GM12878 (cell line): ENCODE data around the gene SERTAD2. TPM values are rescaled to one million over a fixed set of nuclear protein-coding genes. Genes with fewer than 3 reads are reported as not detected.

ENCODE experiments used
- ATAC-seq: fragments of 200-7000 bp; cut with Tn5 transposase; 3 replicates; pipeline ENCODE4 v1.9.1; 2020; ENCODE audit warnings: mild to moderate bottlenecking, moderate library complexity
- BruUV-seq: library from RNA; stranded (reverse); fragments of 400-500 nt; replicated peaks from 2 replicates; lab custom pipeline; 2021; lab: Mats Ljungman, UMichigan
- CTCF ChIA-PET: fragments of 300-600 bp; sonication (Branson Sonifier 250); formaldehyde crosslinking; extraction: SDS; loops from one replicate; lab custom pipeline; 2021; ENCODE audit warnings: inconsistent platforms; lab: Yijun Ruan, JAX
- POLR2A ChIA-PET: fragments of 350-600 bp; formaldehyde crosslinking; extraction: SDS; loops from one replicate; lab custom pipeline; 2021; ENCODE audit warnings: inconsistent platforms; lab: Charles Lee
- RAD21 ChIA-PET: fragments of 300-600 bp; sonication (Branson Sonifier 250); formaldehyde crosslinking; loops from one replicate; lab custom pipeline; 2023; ENCODE audit warnings: antibody characterized with exemption; ENCODE audit not compliant: unreplicated experiment; lab: Charles Lee
- SMC1A ChIA-PET: fragments of 300-600 bp; sonication (Branson Sonifier 250); formaldehyde crosslinking; loops from one replicate; lab custom pipeline; 2023; ENCODE audit not compliant: unreplicated experiment, uncharacterized antibody; lab: Charles Lee
- DNase-seq: peaks from one replicate; pipeline ENCODE4 v3.0.0-alpha.2; 2011; ENCODE audit warnings: low read depth, low spot score
- FAIRE-seq: peaks from 3 replicates; lab custom pipeline; 2011; peaks lifted over from hg19 to GRCh38; lab: Jason Lieb, UNC
- H2AFZ ChIP-seq: 2 replicates; pipeline ENCODE4 v1.6.0; 2011; ENCODE audit warnings: low read depth, low read length, control low read depth; ENCODE audit not compliant: control insufficient read depth
- H3K27ac ChIP-seq: 2 replicates; pipeline ENCODE4 v1.5.1; 2011; ENCODE audit warnings: control low read depth; ENCODE audit not compliant: control insufficient read depth, insufficient read depth
- H3K27me3 ChIP-seq, 2 experiments: replicated peaks in 1 of 2; 2 replicates each; pipeline versions ENCODE4 v1.6.0 to v1.6.1; 2011; ENCODE audit warnings: low read length in 1 of 2; ENCODE audit not compliant: control insufficient read depth in 2 of 2, insufficient read depth in 2 of 2
- H3K36me3 ChIP-seq, 2 experiments: 2 replicates each; pipeline ENCODE4 v1.5.1; 2011; ENCODE audit warnings: low read length in 1 of 2; ENCODE audit not compliant: control insufficient read depth in 2 of 2, insufficient read depth in 2 of 2
- H3K4me1 ChIP-seq: 2 replicates; pipeline ENCODE4 v1.6.1; 2011; ENCODE audit warnings: mild to moderate bottlenecking, low read length, moderate library complexity, mixed read lengths; ENCODE audit not compliant: control insufficient read depth, insufficient read depth
- H3K4me2 ChIP-seq: 2 replicates; pipeline ENCODE4 v1.6.0; 2011; ENCODE audit warnings: control low read depth; ENCODE audit not compliant: control insufficient read depth, insufficient read depth
- H3K4me3 ChIP-seq: fragments of 200-600 bp; sonication (generic); 2 replicates; pipeline ENCODE4 v1.5.1; 2016
- H3K79me2 ChIP-seq: 2 replicates; pipeline ENCODE4 v1.6.0; 2011; ENCODE audit warnings: low read length; ENCODE audit not compliant: control insufficient read depth, insufficient read depth
- H3K9ac ChIP-seq: 2 replicates; pipeline ENCODE4 v1.8.0; 2011; ENCODE audit warnings: low read length, control low read depth, mixed read lengths; ENCODE audit not compliant: control insufficient read depth, insufficient read depth
- H3K9me3 ChIP-seq: replicated peaks from 3 replicates; pipeline ENCODE4 v1.5.1; 2011; ENCODE audit warnings: mild to moderate bottlenecking, low read length; ENCODE audit not compliant: control insufficient read depth, insufficient read depth
- H4K20me1 ChIP-seq: 2 replicates; pipeline ENCODE4 v1.6.0; 2011; ENCODE audit not compliant: control insufficient read depth, insufficient read depth
- CBX3 ChIP-seq: fragments of 200-600 bp; sonication (generic); IDR thresholded peaks from 2 replicates; pipeline ENCODE4 v1.6.1; 2016; ENCODE audit warnings: low read depth, borderline replicate concordance
- CBX5 ChIP-seq: sonication (generic); IDR thresholded peaks from 2 replicates; pipeline ENCODE4 v1.6.1; 2016; ENCODE audit warnings: low read depth, moderate library complexity, mild to moderate bottlenecking, inconsistent platforms
- FOXK2 ChIP-seq: fragments of 450-650 bp; IDR thresholded peaks from 2 replicates; pipeline ENCODE4 v1.6.1; 2017; ENCODE audit warnings: mild to moderate bottlenecking, moderate library complexity
- HDAC2 ChIP-seq: fragments of 200-600 bp; sonication (generic); IDR thresholded peaks from 2 replicates; pipeline ENCODE4 v1.6.1; 2017
- MEF2B ChIP-seq: fragments of 450-650 bp; IDR thresholded peaks from 2 replicates; pipeline ENCODE4 v1.6.1; 2018; ENCODE audit warnings: mild to moderate bottlenecking, moderate library complexity; ENCODE audit not compliant: partially characterized antibody, poor library complexity, severe bottlenecking
- POLR2AphosphoS2 ChIP-seq: IDR thresholded peaks from 2 replicates; pipeline ENCODE4 v1.6.1; 2011; ENCODE audit warnings: low read depth, mild to moderate bottlenecking, low read length, improper control_type of control experiment, moderate library complexity
- PRDM15 ChIP-seq: fragments of 450-650 bp; formaldehyde crosslinking; IDR thresholded peaks from 2 replicates; pipeline ENCODE4 v1.4.0; 2020; ENCODE audit warnings: mild to moderate bottlenecking, moderate library complexity
- SREBF1 ChIP-seq: IDR thresholded peaks from 2 replicates; pipeline ENCODE4 v1.6.1; 2012; ENCODE audit warnings: mild to moderate bottlenecking, low read length
- ZNF207 ChIP-seq: fragments of 450-650 bp; IDR thresholded peaks from 2 replicates; pipeline ENCODE4 v1.6.1; 2014; ENCODE audit warnings: antibody characterized with exemption, mild to moderate bottlenecking, borderline replicate concordance
- WGBS: methylation state at CpG from one replicate; pipeline ENCODE4 v1.1.6; 2016; ENCODE audit warnings: low lambda C conversion rate; ENCODE audit not compliant: insufficient replicate concordance, insufficient coverage; ENCODE audit errors: missing lambda C conversion rate; 5-methylcytosine and 5-hydroxymethylcytosine counted together
- in situ Hi-C: fragments of 300-500 bp; cut with MboI; formaldehyde crosslinking; loops from 9 replicates; pipeline ENCODE4 v1.14.3; 2018; ENCODE audit warnings: mixed read lengths
- intact Hi-C: fragments of 100-400 bp; cut with micrococcal nuclease; formaldehyde crosslinking; loops from one replicate; pipeline ENCODE4 v1.14.2; 2022; ENCODE audit not compliant: unreplicated experiment
- polyA plus RNA-seq, 11 experiments: library from polyadenylated mRNA; depleted of rRNA in 4 of 11; unstranded in 6 of 11; stranded (reverse) in 5 of 11; fragments of >200 nt; fragmentation: Nextera tagmentation in 4 of 11; fragmentation: Illumina TruSeq in 1 of 11; extraction: Ambion mirVana in 4 of 11; extraction: Trizol in 1 of 11; gene quantifications; 1 replicate in 1 of 11; 2 replicates in 10 of 11; pipeline versions ENCODE4 v1.2.1 to v1.2.3, GENCODE V29; 2011 to 2016; ENCODE audit warnings: inconsistent platforms in 2 of 11, missing spikeins in 2 of 11, low read depth in 1 of 11
- total RNA-seq, 4 experiments: library from RNA; depleted of rRNA in 3 of 4; stranded (reverse); fragments of >200 nt in 3 of 4; fragmentation: Illumina TruSeq in 1 of 4; extraction: Trizol in 1 of 4; gene quantifications; 2 replicates each; pipeline versions ENCODE4 v1.2.1 to v1.2.3, GENCODE V29; 2013 to 2021

The SERTAD2 gene
- total and polyA plus RNA-seq, 10 of the 15 experiments (the other 5 are each of a cell fraction or from before 2014, with no cell fraction given) = 7.9 to 28.7 (median 20.1) TPM

GRCh38 chr2:64639691-64640090 lies 14.0 kb downstream of the SERTAD2 start:
- CTCF ChIA-PET = interaction anchor here (0.9 to 3.1 kb wide), 14 partner anchors 9 to 309 kb away, joined by 3 to 18 read pairs (median 4); partner anchors contain the start of gene AFTPH
- Histone ChIP-seq H3K4me2 (peak overlapping the region; percentile 63), H4K20me1 (no peaks in the 10 kb centered on the region), H3K79me2 (peaks cover 100% of the 10 kb centered on the region), H3K4me1 (peaks cover 81% of the 10 kb centered on the region), H3K36me3 (peaks cover 16 to 17% of the 10 kb centered on the region in 2 experiments), H3K9me3 (no peaks in the 10 kb centered on the region), H3K27ac (peak overlapping the region; percentile 95), H3K4me3 (no peak overlapping the region), H2AFZ (no peak overlapping the region), H3K9ac (peak overlapping the region; percentile 49), H3K27me3 (no peaks in the 10 kb centered on the region)
- in situ Hi-C loops (loop anchor here (5.0 to 10.0 kb wide), 2 partner anchors 195 to 223 kb away; no protein-coding TSS in a partner anchor), intact Hi-C loops (no loop called here)
- ATAC-seq = no peak
- no peak for FAIRE-seq
- no peak for TF ChIP-seq HDAC2
- TF ChIP-seq PRDM15 (CRISPR knock-in tag) = no peak
- no peak for TF ChIP-seq SREBF1
- no peak for TF ChIP-seq CBX3
- TF ChIP-seq FOXK2 = no peak
- TF ChIP-seq CBX5 = no peak
- TF ChIP-seq POLR2AphosphoS2 = no peak
- no peak for TF ChIP-seq MEF2B
- no peak for TF ChIP-seq ZNF207
- DNase-seq = no peak
- WGBS = 45% methylated on average over 2 of the region's 2 CpGs
- RAD21 ChIA-PET = interaction anchor here (0.6 to 4.8 kb wide), 10 partner anchors 11 to 309 kb away, joined by 3 to 36 read pairs (median 3); no protein-coding TSS in a partner anchor
- POLR2A ChIA-PET = interaction anchor here (0.9 to 10.0 kb wide), 3 partner anchors 12 to 32 kb away, joined by 3 to 131 read pairs (median 10); partner anchors contain the start of gene SERTAD2
- BruUV-seq = no TSS peak
- SMC1A ChIA-PET = interaction anchor here (0.7 to 33.0 kb wide), 12 partner anchors 9 to 193 kb away, joined by 3 to 945 read pairs (median 3); partner anchors contain the start of gene SERTAD2
